NB4 (cell line): ENCODE data around the gene CLEC10A.

Source experiments
- DNase-seq: peaks from one replicate; pipeline ENCODE4 v3.0.0; 2010; ENCODE audit warnings: low read depth
- H3K4me3 ChIP-seq: one replicate; pipeline ENCODE4 v1.5.1; 2011; ENCODE audit warnings: mild to moderate bottlenecking, low read depth, low read length, moderate library complexity
- CTCF ChIP-seq: IDR thresholded peaks from one replicate; pipeline ENCODE4 v1.5.1; 2012; ENCODE audit warnings: low read depth, low read length
- MAX ChIP-seq: IDR thresholded peaks from 2 replicates; pipeline ENCODE4 v1.6.1; 2011; ENCODE audit warnings: low read depth, low read length
- MYC ChIP-seq: IDR thresholded peaks from 2 replicates; pipeline ENCODE4 v1.6.1; 2011; ENCODE audit warnings: low read depth, low read length
- POLR2A ChIP-seq: IDR thresholded peaks from 2 replicates; pipeline ENCODE4 v1.6.1; 2011; ENCODE audit warnings: mild to moderate bottlenecking; ENCODE audit not compliant: insufficient read length; ENCODE audit errors: extremely low read depth

CLEC10A gene

GRCh38 chr17:7108981-7109380, 28.9 kb upstream of the CLEC10A start:
- DNase-seq, result no peak
- H3K4me3 ChIP-seq, result no peak overlapping the region
- TF ChIP-seq MYC, result no peak
- TF ChIP-seq MAX, result no peak
- TF ChIP-seq CTCF, result no peak
- no peak for TF ChIP-seq POLR2A

- no peak for DNase-seq
- TF ChIP-seq MAX, result no peak
- TF ChIP-seq MYC, result no peak
- TF ChIP-seq CTCF, result no peak
- no peak for TF ChIP-seq POLR2A
- no peak overlapping the region for H3K4me3 ChIP-seq
Measured at GRCh38 chr17:7108560-7108925, 28.5 kb upstream of the CLEC10A start.

GRCh38 chr17:7107795-7108559, 27.9 kb upstream of the CLEC10A start:
- H3K4me3 ChIP-seq, result no peak overlapping the region
- DNase-seq, result no peak
- TF ChIP-seq POLR2A (no peak), MAX (no peak), MYC (no peak), CTCF (no peak)

- DNase-seq, result no peak
- H3K4me3 ChIP-seq, result no peak overlapping the region
- TF ChIP-seq MYC (no peak), POLR2A (no peak), MAX (no peak), CTCF (no peak)
Measured at GRCh38 chr17:7107012-7107754, 27.1 kb upstream of the CLEC10A start.

GRCh38 chr17:7102421-7102820, 22.4 kb upstream of the CLEC10A start:
- H3K4me3 ChIP-seq, result no peak overlapping the region
- no peak for DNase-seq
- TF ChIP-seq MAX (no peak), CTCF (no peak), POLR2A (no peak), MYC (no peak)
